PC-3 (cell line): ENCODE results near the gene DNAJB5. TPM values are rescaled to one million over a fixed set of nuclear protein-coding genes. Genes with fewer than 3 reads are reported as not detected.

ENCODE experiments used
- ATAC-seq: fragments of 200-7000 bp; cut with Tn5 transposase; 2 replicates; pipeline ENCODE4 v1.9.1; 2020; ENCODE audit warnings: mild to moderate bottlenecking, moderate library complexity
- BruUV-seq: library from RNA; stranded (reverse); fragments of 400-500 nt; replicated peaks from 2 replicates; lab custom pipeline; 2021; lab: Mats Ljungman, UMichigan
- CTCF ChIA-PET: fragments of 300-600 bp; sonication (Branson Sonifier 250); formaldehyde crosslinking; loops from one replicate; lab custom pipeline; 2022; ENCODE audit warnings: antibody characterized with exemption; lab: Charles Lee
- POLR2A ChIA-PET: fragments of 300-600 bp; sonication (Branson Sonifier 250); formaldehyde crosslinking; loops from one replicate; lab custom pipeline; 2022; ENCODE audit warnings: antibody characterized with exemption; ENCODE audit not compliant: unreplicated experiment; lab: Charles Lee
- DNase-seq: peaks from one replicate; pipeline ENCODE4 v3.0.0-alpha.2; 2015
- H2AFZ ChIP-seq: fragments of 300-600 bp; sonication (generic); 2 replicates; pipeline ENCODE4 v1.6.0; 2016; ENCODE audit warnings: antibody characterized with exemption, low read length
- H3F3A ChIP-seq: fragments of 300-600 bp; sonication (generic); one replicate; pipeline ENCODE4 v1.6.0; 2017; ENCODE audit warnings: antibody characterized with exemption, low read length, control low read depth, mild to moderate bottlenecking; ENCODE audit not compliant: unreplicated experiment
- H3K27ac ChIP-seq: fragments of 300-600 bp; sonication (generic); 2 replicates; pipeline ENCODE4 v1.5.1; 2016; ENCODE audit warnings: mild to moderate bottlenecking, low read length
- H3K27me3 ChIP-seq: fragments of 300-600 bp; sonication (generic); 2 replicates; pipeline ENCODE4 v1.6.1; 2016; ENCODE audit warnings: low read length, mixed read lengths
- H3K36me3 ChIP-seq: fragments of 300-600 bp; sonication (generic); 2 replicates; pipeline ENCODE4 v1.6.1; 2016; ENCODE audit warnings: low read depth, mixed run types, low read length, mixed read lengths
- H3K4me1 ChIP-seq: fragments of 300-600 bp; sonication (generic); 2 replicates; pipeline ENCODE4 v1.5.1; 2016; ENCODE audit warnings: low read length; ENCODE audit not compliant: insufficient read depth
- H3K4me2 ChIP-seq: fragments of 300-600 bp; sonication (generic); 2 replicates; pipeline ENCODE4 v1.6.0; 2016; ENCODE audit warnings: low read length
- H3K4me3 ChIP-seq: fragments of 300-600 bp; sonication (generic); 2 replicates; pipeline ENCODE4 v1.5.1; 2016; ENCODE audit warnings: mild to moderate bottlenecking, low read length, mixed read lengths
- H3K79me2 ChIP-seq: fragments of 300-600 bp; sonication (generic); 2 replicates; pipeline ENCODE4 v1.6.1; 2017; ENCODE audit warnings: low read length, mixed read lengths
- H3K9ac ChIP-seq: fragments of 300-600 bp; sonication (generic); 2 replicates; pipeline ENCODE4 v1.6.0; 2016; ENCODE audit warnings: mild to moderate bottlenecking, low read length
- H3K9me2 ChIP-seq: fragments of 300-600 bp; sonication (generic); replicated peaks from 2 replicates; pipeline ENCODE4 v1.6.1; 2016; ENCODE audit warnings: mixed run types, low read length, mixed read lengths
- H3K9me3 ChIP-seq: fragments of 300-600 bp; sonication (generic); 2 replicates; pipeline ENCODE4 v1.6.1; 2016; ENCODE audit warnings: low read length, mixed read lengths
- H4K20me1 ChIP-seq: fragments of 300-600 bp; sonication (generic); 2 replicates; pipeline ENCODE4 v1.6.1; 2016; ENCODE audit warnings: low read length, mixed read lengths
- CTCF ChIP-seq: fragments of 300-600 bp; sonication (generic); conservative IDR thresholded peaks from 2 replicates; pipeline ENCODE4 v1.5.1; 2017; ENCODE audit warnings: antibody characterized with exemption, low read depth, mild to moderate bottlenecking, low read length
- EZH2 ChIP-seq: fragments of 300-600 bp; sonication (generic); IDR thresholded peaks from one replicate; pipeline ENCODE4 v1.6.1; 2017; ENCODE audit warnings: antibody characterized with exemption, mild to moderate bottlenecking, low read length; ENCODE audit not compliant: unreplicated experiment
- EZH2phosphoT487 ChIP-seq: fragments of 300-600 bp; sonication (generic); IDR thresholded peaks from 2 replicates; pipeline ENCODE4 v1.6.1; 2018; ENCODE audit warnings: mild to moderate bottlenecking, antibody characterized with exemption, low read length, borderline replicate concordance
- intact Hi-C: fragments of 100-400 bp; cut with micrococcal nuclease; formaldehyde crosslinking; loops from 2 replicates; pipeline ENCODE4 v1.9.0; 2023
- total RNA-seq: library from RNA; depleted of rRNA; stranded (reverse); fragments of >200 nt; gene quantifications from 2 replicates; pipeline ENCODE4 v1.2.3, GENCODE V29; 2014

Gene DNAJB5
- total RNA-seq, 1 experiment from 2014 or later = 9.3 TPM

DNA sequence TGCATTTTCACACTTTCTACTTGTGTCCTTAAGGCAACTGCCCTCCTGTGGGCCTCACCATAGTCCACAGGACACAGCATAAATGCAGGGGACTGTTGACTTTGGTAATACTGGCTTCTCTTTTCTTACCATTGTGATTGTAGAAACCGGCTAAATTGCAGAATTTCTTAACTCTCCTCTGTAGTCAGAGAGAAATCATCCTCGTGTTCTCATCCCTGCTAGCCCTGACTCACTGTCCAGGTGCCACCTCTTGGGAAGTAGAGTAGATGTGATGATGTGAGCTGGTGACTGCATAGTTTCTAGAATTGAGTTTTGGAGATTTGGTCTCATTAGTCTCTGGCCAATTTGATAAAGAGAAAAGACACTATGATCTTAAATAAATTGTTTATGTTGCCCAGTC lies 26.0 kb upstream of the DNAJB5 start:
- CTCF ChIA-PET = no interaction called here

DNA sequence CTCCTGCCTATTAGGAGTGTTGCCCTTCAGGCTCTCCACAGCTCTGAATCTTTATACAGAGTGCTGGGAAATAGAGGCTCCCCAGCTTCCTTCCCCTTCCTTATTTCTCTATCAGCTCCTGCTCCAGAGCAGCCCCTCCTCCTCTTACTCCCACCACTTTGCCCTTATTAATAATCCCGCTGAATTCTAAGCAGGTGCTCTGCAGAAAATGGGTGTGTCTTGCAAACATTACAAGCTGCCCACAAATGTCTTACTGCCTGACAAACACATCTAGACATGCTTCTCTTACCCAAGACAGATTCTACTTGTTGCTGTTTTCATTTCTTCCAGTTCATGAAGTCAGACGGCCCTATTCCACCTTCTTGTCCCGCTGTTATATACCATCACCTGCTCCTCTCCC lies 25.1 kb upstream of the DNAJB5 start:
- Histone ChIP-seq H3K79me2 (no peaks in the 10 kb centered on the region), H3K4me3 (no peak overlapping the region), H3K27ac (no peak overlapping the region), H4K20me1 (no peaks in the 10 kb centered on the region), H3K4me2 (no peak overlapping the region), H3K9me3 (no peaks in the 10 kb centered on the region), H3K27me3 (peaks cover 67% of the 10 kb centered on the region), H3K4me1 (no peaks in the 10 kb centered on the region), H3K36me3 (no peaks in the 10 kb centered on the region), H3K9ac (no peak overlapping the region), H3K9me2 (no peaks in the 10 kb centered on the region), H2AFZ (no peak overlapping the region), H3F3A (no peaks in the 10 kb centered on the region)
- CTCF ChIA-PET = interaction anchor here (0.6 kb wide), 1 partner anchor 35 kb away, joined by 3 read pairs; no protein-coding TSS in a partner anchor
- POLR2A ChIA-PET = interaction anchor here (0.6 kb wide), 1 partner anchor 499 kb away, joined by 3 read pairs; no protein-coding TSS in a partner anchor
- intact Hi-C loops = no loop called here
- no peak for ATAC-seq
- no TSS peak for BruUV-seq
- TF ChIP-seq EZH2phosphoT487 (no peak), CTCF (no peak), EZH2 (no peak)
- no peak for DNase-seq

More for the DNA sequence above, 26.0 kb upstream of the DNAJB5 start:
- no peaks in the 10 kb centered on the region for H3F3A ChIP-seq
- no peaks in the 10 kb centered on the region for H4K20me1 ChIP-seq
- H3K4me3 ChIP-seq = no peak overlapping the region
- POLR2A ChIA-PET = no interaction called here
- H3K36me3 ChIP-seq = no peaks in the 10 kb centered on the region
- no peak for DNase-seq
- H3K79me2 ChIP-seq = no peaks in the 10 kb centered on the region
- no peak overlapping the region for H3K4me2 ChIP-seq
- H3K4me1 ChIP-seq = no peaks in the 10 kb centered on the region
- ATAC-seq = no peak
- no peak for TF ChIP-seq CTCF
- TF ChIP-seq EZH2phosphoT487 = no peak
- no peak for TF ChIP-seq EZH2
- no peaks in the 10 kb centered on the region for H3K9me2 ChIP-seq
- no peaks in the 10 kb centered on the region for H3K9me3 ChIP-seq
- intact Hi-C loops = no loop called here
- no peak overlapping the region for H3K27ac ChIP-seq
- no peak overlapping the region for H3K9ac ChIP-seq
- no peak overlapping the region for H2AFZ ChIP-seq
- H3K27me3 ChIP-seq = peaks cover 69% of the 10 kb centered on the region
- BruUV-seq = no TSS peak

GRCh38 chr9:34971146-34971811 lies 18.3 kb upstream of the DNAJB5 start:
- H2AFZ ChIP-seq = no peak overlapping the region
- no peak for ATAC-seq
- intact Hi-C loops = no loop called here
- CTCF ChIA-PET = no interaction called here
- H3K79me2 ChIP-seq = no peaks in the 10 kb centered on the region
- peaks cover 50% of the 10 kb centered on the region for H3K27me3 ChIP-seq
- H3F3A ChIP-seq = no peaks in the 10 kb centered on the region
- no peak overlapping the region for H3K4me3 ChIP-seq
- H3K4me2 ChIP-seq = no peak overlapping the region
- H3K4me1 ChIP-seq = no peaks in the 10 kb centered on the region
- H3K9me3 ChIP-seq = no peaks in the 10 kb centered on the region
- no peak for TF ChIP-seq EZH2phosphoT487
- TF ChIP-seq EZH2 = no peak
- TF ChIP-seq CTCF = no peak
- POLR2A ChIA-PET = no interaction called here
- no peak overlapping the region for H3K27ac ChIP-seq
- BruUV-seq = no TSS peak
- DNase-seq = no peak
- H3K9me2 ChIP-seq = no peaks in the 10 kb centered on the region
- no peaks in the 10 kb centered on the region for H4K20me1 ChIP-seq
- no peak overlapping the region for H3K9ac ChIP-seq
- H3K36me3 ChIP-seq = no peaks in the 10 kb centered on the region
